ENCODE data around the gene HNRNPM. TPM values are rescaled to one million over a fixed set of nuclear protein-coding genes. Genes with fewer than 3 reads are reported as not detected.
"Not testable (repeated sequence)": the region's sequence is repeated elsewhere in the genome, so short reads cannot be mapped to it uniquely, and the experiment has no call there.

Gene HNRNPM
- polyA plus RNA-seq, 1 donor from 2014 or later: 210 TPM

- Mint-ChIP-seq H3K36me3 (no peaks in the 10 kb centered on the region), H3K4me3 (peak within 1 kb of the TSS; percentile 31 to 84 (median 80)), H3K4me1 (peaks cover 5 to 7% (median 5%) of the 10 kb centered on the region in 3 donors), H3K27ac (peak within 1 kb of the TSS in 2 of 3 donors; percentile 63 to 73), H3K27me3 (no peaks in the 10 kb centered on the region), H3K9me3 (no peaks in the 10 kb centered on the region)
These were observed 31.8 kb upstream of the HNRNPM start, which contains the start of gene MARCHF2 for GRCh38 chr19:8412783-8413628. MARCHF2 (plus strand) TSS chr19:8413305; CDS start chr19:8421841, 8,536 bp downstream.

GRCh38 chr19:8413629-8413995 is 31.2 kb upstream of the HNRNPM start:
- Mint-ChIP-seq H3K36me3 (no peaks in the 10 kb centered on the region), H3K27me3 (no peaks in the 10 kb centered on the region), H3K4me3 (peak overlapping the region; percentile 31 to 84 (median 78)), H3K27ac (peak overlapping the region in 1 of 3 donors; percentile 63), H3K9me3 (no peaks in the 10 kb centered on the region), H3K4me1 (peaks cover 5 to 7% (median 5%) of the 10 kb centered on the region in 3 donors)

DNA sequence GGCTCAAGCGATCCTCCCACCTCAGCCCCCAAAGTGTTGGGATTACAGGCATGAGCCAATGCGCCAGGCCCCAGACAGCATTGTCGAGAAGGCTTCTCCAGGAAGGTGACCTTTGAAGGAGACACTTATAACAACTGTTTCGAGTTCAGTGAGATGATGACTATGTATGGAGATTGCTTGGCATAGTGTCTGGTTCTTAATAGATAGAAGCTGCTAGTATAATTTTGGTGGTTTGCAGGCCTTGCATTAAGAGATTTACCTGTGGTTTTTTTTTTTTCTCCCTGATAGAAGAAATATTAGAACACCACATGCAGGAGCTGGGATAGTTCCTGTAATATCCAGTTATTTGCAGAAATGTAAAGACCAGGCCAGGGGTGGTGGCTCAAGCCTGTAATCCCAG is 28.0 kb upstream of the HNRNPM start:
- Mint-ChIP-seq H3K27ac (no peak overlapping the region), H3K9me3 (no peaks in the 10 kb centered on the region), H3K4me3 (no peak overlapping the region), H3K27me3 (no peaks in the 10 kb centered on the region), H3K36me3 (no peaks in the 10 kb centered on the region), H3K4me1 (peaks cover 4 to 5% (median 5%) of the 10 kb centered on the region in 3 donors)

GRCh38 chr19:8421484-8422461 is 23.0 kb upstream of the HNRNPM start:
- Mint-ChIP-seq H3K27me3 (no peaks in the 10 kb centered on the region), H3K4me3 (no peak overlapping the region), H3K27ac (no peak overlapping the region), H3K4me1 (no peaks in the 10 kb centered on the region), H3K9me3 (no peaks in the 10 kb centered on the region), H3K36me3 (peaks cover 4% of the 10 kb centered on the region)

GRCh38 chr19:8423817-8424223 is 21.0 kb upstream of the HNRNPM start:
- no peaks in the 10 kb centered on the region for H3K9me3 Mint-ChIP-seq
- peaks cover 4% of the 10 kb centered on the region for H3K36me3 Mint-ChIP-seq
- H3K27ac Mint-ChIP-seq: no peak overlapping the region
- H3K4me1 Mint-ChIP-seq: no peaks in the 10 kb centered on the region
- no peaks in the 10 kb centered on the region for H3K27me3 Mint-ChIP-seq
- H3K4me3 Mint-ChIP-seq: no peak overlapping the region

- not testable (repeated sequence) for H3K27me3 Mint-ChIP-seq, H3K36me3 Mint-ChIP-seq, H3K9me3 Mint-ChIP-seq, H3K4me1 Mint-ChIP-seq, H3K27ac Mint-ChIP-seq, H3K4me3 Mint-ChIP-seq
These were observed 19.4 kb upstream of the HNRNPM start for GRCh38 chr19:8425331-8425730.

- H3K27ac Mint-ChIP-seq: no peak overlapping the region
- no peaks in the 10 kb centered on the region for H3K27me3 Mint-ChIP-seq
- H3K9me3 Mint-ChIP-seq: no peaks in the 10 kb centered on the region
- H3K36me3 Mint-ChIP-seq: peaks cover 6% of the 10 kb centered on the region
- H3K4me3 Mint-ChIP-seq: peak overlapping the region in 1 of 4 donors; percentile 71
- H3K4me1 Mint-ChIP-seq: no peaks in the 10 kb centered on the region
These were observed 18.5 kb upstream of the HNRNPM start for GRCh38 chr19:8426283-8426682.

DNA sequence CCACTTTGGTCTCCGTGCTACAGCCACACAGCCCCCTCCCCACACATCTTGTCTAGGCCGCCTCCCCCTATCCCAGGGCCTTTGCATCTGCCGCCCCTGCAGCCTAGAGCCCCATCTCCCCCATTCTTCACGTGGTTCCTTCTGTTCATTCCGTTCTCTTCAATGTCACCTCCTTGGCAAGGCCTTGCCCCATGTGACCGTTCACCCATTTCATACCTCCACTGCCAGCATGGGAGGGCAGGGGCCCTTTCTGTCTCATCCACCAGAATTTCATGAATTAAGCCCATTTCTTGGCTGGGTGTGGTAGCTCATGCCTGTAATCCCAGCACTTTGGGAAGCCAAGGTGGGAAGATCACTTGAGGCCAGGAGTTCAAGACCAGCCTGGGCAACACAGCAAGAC is 15.7 kb upstream of the HNRNPM start:
- Mint-ChIP-seq H3K27ac (no peak overlapping the region), H3K27me3 (no peaks in the 10 kb centered on the region), H3K4me3 (no peak overlapping the region), H3K4me1 (no peaks in the 10 kb centered on the region), H3K36me3 (peaks cover 4% of the 10 kb centered on the region), H3K9me3 (no peaks in the 10 kb centered on the region)

DNA sequence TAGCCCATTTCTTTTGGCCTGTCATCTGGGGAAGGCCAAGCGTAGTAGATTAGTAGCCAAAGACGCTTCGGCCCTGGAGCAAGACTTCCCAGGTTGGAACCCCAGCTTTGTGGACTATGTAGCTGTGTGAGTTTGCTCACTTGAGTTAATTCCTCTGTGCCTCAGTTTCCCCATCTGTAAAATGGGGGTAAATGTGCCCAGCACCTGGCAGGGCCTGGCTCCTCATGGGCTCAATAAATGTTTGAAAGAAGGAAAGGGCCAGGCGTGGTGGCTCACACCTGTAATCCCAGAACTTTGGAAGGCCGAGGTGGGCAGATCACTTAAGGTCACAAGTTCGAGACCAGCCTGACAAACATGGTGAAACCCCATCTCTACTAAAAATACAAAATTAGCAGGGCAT is 14.9 kb upstream of the HNRNPM start:
- Mint-ChIP-seq H3K9me3 (no peaks in the 10 kb centered on the region), H3K4me3 (no peak overlapping the region), H3K27me3 (no peaks in the 10 kb centered on the region), H3K36me3 (peaks cover 4% of the 10 kb centered on the region), H3K27ac (no peak overlapping the region), H3K4me1 (no peaks in the 10 kb centered on the region)

DNA sequence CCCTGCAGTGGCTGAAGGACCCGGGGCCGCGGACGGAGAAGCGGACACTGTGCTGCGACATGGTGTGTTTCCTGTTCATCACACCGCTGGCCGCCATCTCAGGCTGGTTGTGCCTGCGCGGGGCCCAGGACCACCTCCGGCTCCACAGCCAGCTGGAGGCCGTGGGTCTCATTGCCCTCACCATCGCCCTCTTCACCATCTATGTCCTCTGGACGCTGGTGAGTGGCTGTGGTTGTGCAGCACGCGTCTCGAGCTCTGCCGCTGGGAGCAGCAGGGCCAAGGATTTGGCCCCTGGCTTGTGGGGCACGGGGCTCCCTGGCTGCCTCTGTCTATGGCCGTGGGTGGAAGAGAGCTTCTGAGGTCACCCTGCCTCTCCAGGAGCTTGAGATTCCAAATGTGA is 14.1 kb upstream of the HNRNPM start:
- H3K9me3 Mint-ChIP-seq: no peaks in the 10 kb centered on the region
- no peak overlapping the region for H3K4me3 Mint-ChIP-seq
- H3K4me1 Mint-ChIP-seq: no peaks in the 10 kb centered on the region
- peaks cover 6% of the 10 kb centered on the region for H3K36me3 Mint-ChIP-seq
- peak overlapping the region in 1 of 3 donors; percentile 27 for H3K27ac Mint-ChIP-seq
- no peaks in the 10 kb centered on the region for H3K27me3 Mint-ChIP-seq

DNA sequence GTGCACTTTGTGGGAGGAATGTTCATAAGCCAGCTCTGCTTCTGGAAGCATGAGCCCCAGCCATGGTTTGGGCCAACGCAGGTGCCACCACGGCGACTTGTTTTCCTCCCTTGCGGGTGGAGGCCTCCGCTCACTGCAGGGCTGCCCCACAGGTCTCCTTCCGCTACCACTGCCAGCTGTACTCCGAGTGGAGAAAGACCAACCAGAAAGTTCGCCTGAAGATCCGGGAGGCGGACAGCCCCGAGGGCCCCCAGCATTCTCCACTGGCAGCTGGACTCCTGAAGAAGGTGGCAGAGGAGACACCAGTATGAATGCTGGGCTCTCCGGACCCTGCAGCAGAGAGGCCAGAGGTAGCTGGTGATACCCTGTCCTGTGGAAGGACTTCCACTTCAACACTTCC is 6.5 kb upstream of the HNRNPM start:
- peak overlapping the region in 1 of 4 donors; percentile 28 for H3K4me3 Mint-ChIP-seq
- no peaks in the 10 kb centered on the region for H3K9me3 Mint-ChIP-seq

GRCh38 chr19:8441725-8442544 is 2.8 kb upstream of the HNRNPM start:
- Mint-ChIP-seq H3K9me3 (no peaks in the 10 kb centered on the region), H3K27ac (peak overlapping the region in 2 of 3 donors; percentile 80 to 84), H3K4me3 (peak overlapping the region in 3 of 4 donors; percentile 19 to 72 (median 55)), H3K4me1 (peaks cover 12 to 19% (median 14%) of the 10 kb centered on the region in 3 donors), H3K27me3 (peaks cover 1% of the 10 kb centered on the region), H3K36me3 (no peaks in the 10 kb centered on the region)

More for the DNA sequence above, 6.5 kb upstream of the HNRNPM start:
- Mint-ChIP-seq H3K27me3 (no peaks in the 10 kb centered on the region), H3K27ac (no peak overlapping the region), H3K36me3 (peaks cover 2% of the 10 kb centered on the region), H3K4me1 (peaks cover 0 to 2% (median 1%) of the 10 kb centered on the region in 3 donors)

GRCh38 chr19:8444140-8444676 is 567 bp upstream of the HNRNPM start:
- peaks cover 28 to 35% (median 29%) of the 10 kb centered on the region in 3 donors for H3K4me1 Mint-ChIP-seq
- H3K27me3 Mint-ChIP-seq, H3K36me3 Mint-ChIP-seq, H3K9me3 Mint-ChIP-seq: not testable (repeated sequence)
- H3K27ac Mint-ChIP-seq: peak overlapping the region; percentile 91 to 99 (median 98)
- H3K4me3 Mint-ChIP-seq: peak overlapping the region; percentile 94 to 100 (median 99)

GRCh38 chr19:8445488-8446001 is 770 bp downstream of the HNRNPM start:
- peak overlapping the region; percentile 89 to 92 (median 92) for H3K27ac Mint-ChIP-seq
- peaks cover 29 to 41% (median 37%) of the 10 kb centered on the region in 3 donors for H3K4me1 Mint-ChIP-seq
- peaks cover 4% of the 10 kb centered on the region for H3K36me3 Mint-ChIP-seq
- H3K9me3 Mint-ChIP-seq: no peaks in the 10 kb centered on the region
- H3K4me3 Mint-ChIP-seq: peak overlapping the region; percentile 94 to 99 (median 96)
- H3K27me3 Mint-ChIP-seq: peaks cover 3% of the 10 kb centered on the region

Data from IgD-negative memory B cell (primary cell).